GM12864 (cell line): Measurements from ENCODE around the gene IL17RB.
A peak's percentile ranks its signal among the peaks of the same experiment; 100 is the strongest.

Experiments used
- DNase-seq: peaks from one replicate; pipeline ENCODE4 v3.0.0-alpha.2; 2011; ENCODE audit warnings: low read depth
- H3K4me3 ChIP-seq: 2 replicates; pipeline ENCODE4 v1.5.1; 2011; ENCODE audit warnings: mild to moderate bottlenecking, low read depth, low read length, control low read depth
- TF ChIP-seq, protein P1 (sequence below): IDR thresholded peaks from 2 replicates; pipeline ENCODE4 v1.5.1; 2011; ENCODE audit warnings: low read depth, mild to moderate bottlenecking, moderate library complexity, low read length, control low read depth, inconsistent platforms; ENCODE audit errors: missing control alignments

IL17RB gene

DNA sequence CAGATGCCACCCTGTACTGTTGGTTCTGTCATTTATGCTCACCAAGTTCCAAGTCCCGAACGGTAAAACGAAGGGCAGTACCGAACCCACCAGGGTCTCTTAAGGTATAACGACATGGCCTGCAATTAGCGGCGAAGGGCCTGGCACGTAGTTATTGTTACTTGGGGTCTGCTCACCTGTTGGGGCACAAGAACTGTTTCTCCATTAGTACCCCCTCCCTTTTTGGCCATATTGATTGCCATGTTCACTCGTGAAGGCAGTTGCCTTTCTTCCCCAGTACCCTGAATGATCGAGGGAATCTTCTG is 435 bp downstream of the IL17RB start:
- peak overlapping the region; percentile 72; the same call in 1 of the 2 replicates for H3K4me3 ChIP-seq
- TF ChIP-seq, protein P1, sequence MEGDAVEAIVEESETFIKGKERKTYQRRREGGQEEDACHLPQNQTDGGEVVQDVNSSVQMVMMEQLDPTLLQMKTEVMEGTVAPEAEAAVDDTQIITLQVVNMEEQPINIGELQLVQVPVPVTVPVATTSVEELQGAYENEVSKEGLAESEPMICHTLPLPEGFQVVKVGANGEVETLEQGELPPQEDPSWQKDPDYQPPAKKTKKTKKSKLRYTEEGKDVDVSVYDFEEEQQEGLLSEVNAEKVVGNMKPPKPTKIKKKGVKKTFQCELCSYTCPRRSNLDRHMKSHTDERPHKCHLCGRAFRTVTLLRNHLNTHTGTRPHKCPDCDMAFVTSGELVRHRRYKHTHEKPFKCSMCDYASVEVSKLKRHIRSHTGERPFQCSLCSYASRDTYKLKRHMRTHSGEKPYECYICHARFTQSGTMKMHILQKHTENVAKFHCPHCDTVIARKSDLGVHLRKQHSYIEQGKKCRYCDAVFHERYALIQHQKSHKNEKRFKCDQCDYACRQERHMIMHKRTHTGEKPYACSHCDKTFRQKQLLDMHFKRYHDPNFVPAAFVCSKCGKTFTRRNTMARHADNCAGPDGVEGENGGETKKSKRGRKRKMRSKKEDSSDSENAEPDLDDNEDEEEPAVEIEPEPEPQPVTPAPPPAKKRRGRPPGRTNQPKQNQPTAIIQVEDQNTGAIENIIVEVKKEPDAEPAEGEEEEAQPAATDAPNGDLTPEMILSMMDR: no peak
- no peak for DNase-seq

DNA sequence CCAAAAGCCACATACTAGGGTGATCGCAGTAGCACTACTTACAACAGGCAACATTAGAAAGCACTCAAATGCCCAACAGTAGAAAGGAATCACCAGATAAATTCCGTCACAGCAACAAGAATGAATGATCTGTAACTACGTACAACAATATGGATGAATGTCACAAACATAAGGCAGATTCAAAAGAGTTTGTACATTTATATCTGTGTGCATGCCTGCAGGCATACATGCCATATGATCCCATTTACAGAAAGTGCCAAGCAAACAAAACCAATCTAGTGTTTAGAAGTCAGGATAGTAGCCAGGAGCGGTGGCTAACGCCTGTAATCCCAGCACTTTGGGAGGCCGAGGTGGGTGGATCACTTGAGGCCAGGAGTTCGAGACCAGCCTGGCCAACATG is 3.5 kb downstream of the IL17RB start:
- H3K4me3 ChIP-seq: no peak overlapping the region
- DNase-seq: no peak
- TF ChIP-seq, protein P1: no peak

DNA sequence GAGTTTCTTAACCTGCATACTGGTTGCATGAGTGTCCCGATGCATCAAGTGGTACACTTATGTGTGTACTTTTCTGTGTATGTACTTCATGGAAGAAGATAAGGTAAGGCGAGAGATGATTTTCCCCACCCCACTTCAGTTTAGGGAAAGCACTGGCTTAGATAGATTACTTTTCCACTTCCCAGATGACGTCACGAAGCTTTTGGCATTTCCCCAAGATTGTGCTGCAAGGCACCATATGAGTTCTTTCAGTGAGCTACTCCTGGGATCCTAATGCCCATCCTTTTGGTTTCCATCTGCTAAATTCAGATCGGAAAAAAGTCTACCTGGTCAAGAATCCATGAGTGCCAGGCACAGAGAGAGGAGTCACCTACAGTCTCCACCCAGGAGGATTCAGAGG is 4.5 kb downstream of the IL17RB start:
- DNase-seq: no peak
- H3K4me3 ChIP-seq: no peak overlapping the region
- TF ChIP-seq, protein P1: no peak

DNA sequence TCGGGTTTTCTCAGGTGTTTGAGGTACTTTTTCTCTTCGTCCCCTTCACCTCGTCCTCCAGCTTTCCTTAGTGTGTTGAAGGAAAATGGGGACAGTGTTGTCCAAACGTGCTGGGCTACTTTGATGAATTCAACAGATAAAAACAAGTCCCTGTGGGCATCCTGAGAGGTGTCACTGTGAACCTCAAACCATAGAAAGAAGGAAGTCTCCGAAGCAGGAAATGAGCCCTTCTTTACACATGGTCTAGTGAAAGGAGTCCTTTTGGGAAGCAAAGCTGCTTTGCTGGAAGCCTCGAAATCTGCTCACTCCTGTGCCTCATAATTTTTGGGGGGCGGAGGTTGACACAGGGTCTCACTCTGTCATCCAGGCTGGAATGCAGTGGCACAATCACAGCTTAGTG is 10.6 kb downstream of the IL17RB start:
- TF ChIP-seq, protein P1: no peak
- H3K4me3 ChIP-seq: no peak overlapping the region
- DNase-seq: no peak

DNA sequence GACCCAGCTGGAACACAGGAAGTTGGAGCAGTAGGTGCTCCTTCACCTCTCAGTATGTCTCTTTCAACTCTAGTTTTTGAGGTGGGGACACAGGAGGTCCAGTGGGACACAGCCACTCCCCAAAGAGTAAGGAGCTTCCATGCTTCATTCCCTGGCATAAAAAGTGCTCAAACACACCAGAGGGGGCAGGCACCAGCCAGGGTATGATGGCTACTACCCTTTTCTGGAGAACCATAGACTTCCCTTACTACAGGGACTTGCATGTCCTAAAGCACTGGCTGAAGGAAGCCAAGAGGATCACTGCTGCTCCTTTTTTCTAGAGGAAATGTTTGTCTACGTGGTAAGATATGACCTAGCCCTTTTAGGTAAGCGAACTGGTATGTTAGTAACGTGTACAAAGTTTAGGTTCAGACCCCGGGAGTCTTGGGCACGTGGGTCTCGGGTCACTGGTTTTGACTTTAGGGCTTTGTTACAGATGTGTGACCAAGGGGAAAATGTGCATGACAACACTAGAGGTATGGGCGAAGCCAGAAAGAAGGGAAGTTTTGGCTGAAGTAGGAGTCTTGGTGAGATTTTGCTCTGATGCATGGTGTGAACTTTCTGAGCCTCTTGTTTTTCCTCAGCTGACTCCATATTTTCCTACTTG is 11.9 kb downstream of the IL17RB start:
- no peak for DNase-seq
- H3K4me3 ChIP-seq: no peak overlapping the region
- TF ChIP-seq, protein P1: peak; percentile 7

DNA sequence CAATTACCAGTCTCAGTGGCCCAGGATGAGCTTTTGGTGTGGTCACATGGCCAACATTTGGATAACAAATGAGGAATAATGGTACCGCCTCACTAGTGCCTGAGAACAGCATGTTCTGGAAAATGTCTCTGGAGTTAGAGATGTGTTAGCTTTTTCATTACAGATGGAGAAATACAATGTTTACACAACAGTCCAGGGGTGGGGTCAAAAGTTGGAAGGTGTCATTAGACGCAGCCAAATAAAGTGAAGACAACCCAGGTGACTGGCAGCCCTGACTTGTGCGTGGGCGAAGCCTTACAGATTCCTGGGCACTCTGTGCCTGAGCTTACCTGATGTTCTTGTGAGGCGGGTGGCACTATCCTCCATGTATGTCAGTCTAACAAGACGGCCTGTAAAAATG is 12.8 kb downstream of the IL17RB start:
- no peak for DNase-seq
- no peak overlapping the region for H3K4me3 ChIP-seq
- TF ChIP-seq, protein P1: no peak

DNA sequence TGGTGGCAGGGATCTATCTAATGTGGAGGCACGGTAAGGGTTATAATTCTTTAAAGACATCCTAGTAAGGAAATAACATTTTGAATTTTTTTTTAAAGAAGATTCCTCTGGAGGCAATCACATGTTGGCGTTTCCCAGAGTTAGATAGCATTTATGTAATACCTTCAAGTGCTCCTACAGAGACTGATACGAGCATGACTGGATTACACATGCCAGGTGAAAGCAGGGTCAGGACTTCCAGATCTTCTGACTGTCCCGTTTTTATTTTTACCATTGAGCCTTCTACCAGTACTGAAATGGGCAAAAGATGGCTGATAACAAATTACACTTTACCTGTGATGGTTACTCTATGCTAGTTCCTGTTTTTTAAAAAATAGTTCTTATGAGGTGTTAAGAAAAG is 13.8 kb downstream of the IL17RB start:
- no peak for DNase-seq
- TF ChIP-seq, protein P1: no peak
- H3K4me3 ChIP-seq: no peak overlapping the region
